GM12892 (cell line): ENCODE data around the gene CSPG4.
"Not testable (repeated sequence)": the region's sequence is repeated elsewhere in the genome, so short reads cannot be mapped to it uniquely, and the experiment has no call there.

ENCODE experiments used
- DNase-seq: peaks from one replicate; pipeline ENCODE4 v3.0.0; 2011; ENCODE audit not compliant: insufficient read length
- FAIRE-seq: peaks from 2 replicates; lab custom pipeline; 2011; peaks lifted over from hg19 to GRCh38; lab: Jason Lieb, UNC
- POLR2A ChIP-seq: IDR thresholded peaks from 2 replicates; pipeline ENCODE4 v1.6.1; 2011; ENCODE audit warnings: low read depth, low read length, control low read depth
- POLR2AphosphoS5 ChIP-seq: IDR thresholded peaks from 2 replicates; pipeline ENCODE4 v1.6.1; 2011; ENCODE audit warnings: low read depth, low read length, control low read depth
- TAF1 ChIP-seq: IDR thresholded peaks from 2 replicates; pipeline ENCODE4 v1.6.1; 2011; ENCODE audit warnings: low read depth, mild to moderate bottlenecking, control low read depth, low read length, borderline replicate concordance

The CSPG4 gene

DNA sequence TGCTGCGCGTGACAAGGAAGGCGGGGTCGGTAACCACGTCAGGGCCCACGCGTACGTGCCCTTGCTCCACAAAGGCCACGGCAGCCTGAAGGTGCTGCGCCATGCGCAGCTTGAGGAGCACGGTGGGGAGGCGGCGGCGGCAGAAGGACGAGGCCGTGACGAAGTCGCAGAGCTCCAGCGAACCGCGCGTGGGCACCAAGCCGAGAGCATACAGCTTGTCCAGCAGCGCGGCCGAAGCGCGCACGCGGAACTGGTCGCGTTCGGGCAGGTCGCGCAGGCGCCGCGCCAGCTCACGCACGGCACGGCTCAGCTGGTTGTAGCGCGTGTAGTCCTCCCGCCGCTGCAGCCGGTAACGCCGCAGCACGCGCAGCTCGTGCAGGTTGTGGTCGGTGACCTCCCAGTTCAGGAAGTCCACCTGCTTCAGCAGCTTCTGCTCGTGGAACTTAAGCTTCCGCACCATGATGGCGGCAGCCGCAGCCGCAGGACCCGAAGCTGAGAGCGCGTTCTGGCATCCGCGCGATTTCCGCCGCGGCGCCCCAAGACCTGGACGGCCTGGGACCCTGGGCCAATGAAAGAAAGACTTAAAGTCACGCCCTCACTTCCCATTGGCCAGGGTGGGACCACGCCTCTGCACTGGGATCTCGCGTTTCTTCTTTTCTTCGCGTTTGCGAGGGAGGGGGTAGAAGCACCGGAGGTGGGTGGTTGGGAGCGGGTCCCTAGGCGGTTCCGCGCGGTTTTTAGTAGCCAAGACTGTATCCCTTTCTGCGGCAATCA lies 72.8 kb downstream of the CSPG4 start, which contains the start of gene IMP3:
Gene IMP3 (minus strand): TSS at position 516 of the 774 bp plus-strand sequence. CDS start 56 bp downstream, at position 460.
- DNase-seq (peak; percentile 97), FAIRE-seq (peak; percentile 90)
- TF ChIP-seq POLR2AphosphoS5 (peak; percentile 99), POLR2A (peak; percentile 99), TAF1 (peak; percentile 91)

DNA sequence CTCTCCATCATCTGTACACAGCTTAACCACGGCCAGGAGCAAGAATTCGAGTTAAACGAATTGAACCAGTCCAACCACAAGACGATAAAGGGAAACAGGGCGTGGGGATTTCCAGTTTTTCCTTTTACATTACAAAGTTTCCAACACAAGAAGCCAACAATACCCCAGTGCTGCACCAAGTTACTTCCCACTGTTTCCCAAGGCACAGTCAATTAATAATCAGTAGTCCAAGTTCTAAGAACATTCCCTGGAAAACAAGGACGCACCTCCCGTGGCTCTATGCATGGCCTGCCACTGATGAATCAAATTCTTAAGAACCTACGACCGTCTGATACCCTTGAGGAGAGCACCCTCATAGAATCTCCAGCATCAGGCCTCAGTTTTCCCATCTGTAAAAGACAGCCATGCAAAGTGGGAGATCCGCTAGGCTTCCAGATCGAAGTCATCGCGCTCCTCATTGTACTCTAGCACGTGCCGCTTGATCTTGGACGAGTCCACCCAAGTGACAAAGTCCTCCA lies 73.4 kb downstream of the CSPG4 start:
- DNase-seq (no peak), FAIRE-seq (no peak)

DNA sequence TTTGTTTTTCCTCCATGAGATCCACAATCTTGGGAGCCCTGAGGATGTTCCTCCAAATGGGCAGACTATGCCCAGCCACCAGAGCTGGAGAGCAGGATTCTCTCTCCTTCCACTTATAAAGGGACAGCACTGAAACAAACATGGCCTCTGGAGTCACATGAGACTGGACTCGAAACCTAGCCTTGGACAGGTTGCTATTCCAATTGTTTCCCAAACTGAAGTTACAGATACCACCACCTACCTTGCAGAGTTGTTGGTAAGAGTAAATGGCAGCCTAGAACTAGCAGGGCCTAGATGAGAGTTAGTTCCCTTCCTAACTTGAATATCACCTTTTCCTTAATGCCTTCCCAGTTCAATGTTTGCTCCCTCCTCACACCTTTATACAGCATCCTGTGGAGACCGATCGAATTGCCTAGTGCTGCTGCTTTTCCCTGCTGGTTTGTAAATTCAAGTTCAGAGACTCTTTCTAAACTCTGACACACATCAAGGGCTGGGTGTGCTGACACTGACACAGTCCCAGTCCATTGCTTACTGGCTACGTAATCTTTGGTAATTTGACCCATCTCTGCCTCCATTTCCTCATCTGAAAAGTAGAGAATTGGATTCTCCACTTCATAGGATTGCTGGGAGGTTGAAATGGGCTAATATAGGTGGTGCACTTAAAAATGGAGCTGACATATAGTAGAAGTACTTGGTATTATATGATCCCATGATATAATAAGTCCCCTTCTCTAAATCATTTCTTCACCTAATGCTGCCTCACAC lies 75.2 kb downstream of the CSPG4 start:
- FAIRE-seq (no peak), DNase-seq (no peak)
- TF ChIP-seq POLR2A: no peak; the same call in 1 of the 2 replicates
- no peak for TF ChIP-seq TAF1
- 0 out of 2 replicates have a peak, but pooled peaks have one; percentile 18 for TF ChIP-seq POLR2AphosphoS5

More for the DNA sequence above, 73.4 kb downstream of the CSPG4 start:
- TF ChIP-seq POLR2A (no peak), TAF1 (no peak), POLR2AphosphoS5 (no peak)

DNA sequence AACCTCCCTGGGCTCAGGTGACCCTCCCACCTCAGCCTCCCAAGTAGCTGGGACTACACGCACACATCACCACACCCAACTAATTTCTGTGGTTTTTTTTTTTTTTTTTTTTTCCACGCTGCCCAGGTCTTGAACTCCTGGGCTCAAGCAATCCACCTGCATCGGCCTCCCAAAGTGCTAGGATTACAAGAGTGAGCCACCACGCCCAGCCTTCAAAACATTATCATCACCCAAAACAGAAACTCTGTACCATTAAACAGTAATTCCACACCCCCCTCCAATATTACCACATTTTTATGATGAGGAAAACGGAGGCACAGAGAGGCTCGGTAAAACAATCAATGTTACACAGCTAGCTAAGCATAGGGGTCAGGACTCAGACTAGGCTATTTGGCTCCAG lies 76.6 kb downstream of the CSPG4 start:
- FAIRE-seq (no peak), DNase-seq (no peak)
- TF ChIP-seq POLR2A (no peak), TAF1 (no peak), POLR2AphosphoS5 (no peak)

DNA sequence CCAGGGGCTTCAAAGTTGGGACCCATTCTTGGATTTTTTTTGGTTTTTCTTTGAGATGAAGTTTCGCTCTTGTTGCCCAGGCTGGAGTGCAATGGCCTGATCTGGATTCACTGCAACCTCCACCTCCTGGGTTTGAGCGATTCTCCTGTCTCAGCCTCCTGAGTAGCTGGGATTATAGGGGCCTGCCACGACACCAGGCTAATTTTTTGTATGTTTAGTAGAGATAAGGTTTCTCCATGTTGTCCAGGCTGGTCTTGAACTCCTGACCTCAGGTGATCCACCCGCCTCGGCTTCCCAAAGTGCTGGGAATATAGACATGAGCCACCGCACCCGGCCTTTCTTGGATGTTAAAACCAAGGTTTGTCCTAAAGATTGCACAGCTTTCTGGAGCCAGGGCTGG lies 78.7 kb downstream of the CSPG4 start:
- not testable (repeated sequence) for FAIRE-seq, DNase-seq

DNA sequence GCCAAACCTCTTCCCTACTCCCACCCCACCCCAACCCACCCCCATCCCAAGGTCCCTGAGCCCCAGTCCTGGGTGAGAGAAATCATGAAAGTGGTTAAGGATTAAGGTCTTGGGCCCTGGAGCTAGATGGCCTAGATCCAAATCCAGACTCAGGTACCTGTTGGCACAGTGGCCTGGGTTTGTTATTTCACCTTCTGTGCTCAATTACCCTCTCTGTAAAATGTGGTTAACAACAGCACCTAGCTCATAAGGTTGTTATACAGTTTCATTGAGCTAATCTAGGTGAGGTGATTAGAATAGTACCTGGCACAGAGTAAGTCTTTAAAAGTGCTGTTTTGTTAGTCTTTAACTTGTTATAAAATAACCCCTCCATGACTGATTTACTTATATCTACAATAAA lies 80.7 kb downstream of the CSPG4 start:
- FAIRE-seq (no peak), DNase-seq (no peak)
- TF ChIP-seq POLR2AphosphoS5: no peak
- no peak for TF ChIP-seq POLR2A
- no peak for TF ChIP-seq TAF1

DNA sequence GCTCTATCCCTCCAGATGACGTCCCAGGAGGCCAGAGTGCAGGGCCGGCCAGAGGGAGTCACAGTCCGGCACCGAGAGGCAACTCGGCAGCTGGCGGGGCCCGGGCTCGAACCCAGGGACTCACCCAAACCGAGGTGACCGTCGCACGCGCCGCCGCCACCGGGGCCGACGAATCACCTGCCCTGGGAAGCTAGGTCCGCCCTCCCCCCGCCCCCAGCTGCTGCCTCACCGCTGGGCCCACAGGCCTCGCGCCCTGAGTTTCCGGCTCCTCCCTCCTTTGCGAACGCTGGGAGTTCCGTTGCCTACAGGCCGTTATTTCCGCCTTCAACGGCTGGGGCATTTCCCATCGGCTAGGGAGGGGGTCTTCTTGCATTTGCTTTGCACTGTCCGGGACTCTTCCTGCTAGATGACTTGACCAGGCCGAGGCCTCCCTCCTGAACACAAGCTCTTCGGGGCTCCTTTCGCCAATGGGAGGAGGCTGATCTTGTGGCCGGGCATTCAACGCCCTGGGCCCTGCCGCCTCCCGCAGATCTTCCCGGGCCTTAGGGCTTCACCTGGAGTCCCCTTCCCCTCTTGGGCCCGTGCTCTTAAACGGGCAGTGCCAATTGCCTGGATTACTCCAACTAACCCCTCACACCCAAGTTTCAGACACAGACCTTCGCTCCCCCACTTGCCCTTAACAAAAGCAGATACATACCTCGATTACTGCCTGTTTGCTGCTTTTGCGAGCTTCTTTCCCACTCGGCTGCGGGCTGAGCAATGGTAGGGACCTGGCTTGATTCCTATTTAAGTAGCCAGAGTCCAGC lies 86.9 kb downstream of the CSPG4 start, which contains the start of gene SNUPN:
Gene SNUPN (minus strand): TSS at position 184 of the 806 bp plus-strand sequence. CDS start 4,674 bp downstream, outside the sequence.
- TF ChIP-seq POLR2AphosphoS5 (peak; percentile 73), POLR2A (peak; percentile 83), TAF1 (peak; percentile 36; the same call in 1 of the 2 replicates)
- DNase-seq (peak; percentile 98), FAIRE-seq (peak; percentile 90)
